DMS 273 treated with DMSO at 0.1 percent for 48 hours (cell line): ENCODE results near the gene CAMSAP2.
"Not testable (repeated sequence)": the region's sequence is repeated elsewhere in the genome, so short reads cannot be mapped to it uniquely, and the experiment has no call there.

Experiments used
- DNase-seq: peaks from one replicate; lab custom pipeline; 2025; lab: John Stamatoyannopoulos, UW

Gene CAMSAP2

GRCh38 chr1:200739702-200740570, 1.2 kb downstream of the CAMSAP2 start:
- DNase-seq = no peak

GRCh38 chr1:200740571-200741208, 2.0 kb downstream of the CAMSAP2 start:
- no peak for DNase-seq

DNA sequence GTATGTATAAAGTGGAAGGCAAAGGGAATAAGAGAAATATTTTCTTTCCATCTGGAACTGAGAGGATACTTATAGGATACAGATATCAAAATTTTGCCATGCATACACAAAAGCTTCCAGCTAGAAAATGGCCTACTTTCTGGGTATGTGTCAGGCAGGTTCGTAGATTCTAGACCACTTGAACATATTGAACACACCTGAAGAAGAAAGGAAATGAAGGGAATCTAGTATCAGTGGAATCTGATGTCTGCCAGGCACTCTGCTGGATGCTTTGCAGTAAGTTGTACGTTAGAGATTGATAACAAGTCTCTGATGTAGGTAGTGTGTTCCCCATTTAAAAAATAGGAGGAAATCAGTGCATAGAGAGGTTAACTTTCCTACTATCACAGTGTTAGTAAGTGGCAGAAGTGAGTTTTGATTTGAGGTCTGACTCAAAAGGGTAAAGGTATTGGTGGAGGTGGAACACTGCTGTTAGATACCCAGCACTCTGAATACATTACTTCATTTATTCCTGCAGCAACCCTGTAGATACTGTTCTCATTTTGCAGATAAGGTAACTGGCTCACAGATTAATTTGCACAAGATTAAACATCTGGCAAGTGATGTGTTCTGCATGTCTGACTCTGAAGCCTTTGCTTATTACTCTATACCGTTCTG, 3.0 kb downstream of the CAMSAP2 start:
- no peak for DNase-seq

DNA sequence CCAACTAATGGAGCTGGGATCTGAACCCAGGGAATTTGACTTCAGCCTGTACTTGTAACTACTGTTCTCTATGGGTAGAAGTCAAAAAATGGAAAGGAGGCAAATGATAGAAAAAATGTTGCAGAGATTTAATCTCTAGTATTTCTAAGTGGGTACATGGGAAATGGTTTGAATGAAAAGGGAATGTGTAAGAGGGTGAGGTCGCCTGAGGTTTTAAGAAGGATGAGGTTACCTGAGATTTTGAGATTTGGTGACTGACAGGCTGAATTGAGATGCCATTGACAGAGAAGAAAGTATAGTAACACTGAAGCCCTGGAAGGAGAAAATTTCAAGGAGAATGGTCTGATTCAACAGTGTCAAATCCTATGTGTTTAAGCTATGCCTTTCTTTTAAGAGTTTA, 5.5 kb downstream of the CAMSAP2 start:
- no peak for DNase-seq

DNA sequence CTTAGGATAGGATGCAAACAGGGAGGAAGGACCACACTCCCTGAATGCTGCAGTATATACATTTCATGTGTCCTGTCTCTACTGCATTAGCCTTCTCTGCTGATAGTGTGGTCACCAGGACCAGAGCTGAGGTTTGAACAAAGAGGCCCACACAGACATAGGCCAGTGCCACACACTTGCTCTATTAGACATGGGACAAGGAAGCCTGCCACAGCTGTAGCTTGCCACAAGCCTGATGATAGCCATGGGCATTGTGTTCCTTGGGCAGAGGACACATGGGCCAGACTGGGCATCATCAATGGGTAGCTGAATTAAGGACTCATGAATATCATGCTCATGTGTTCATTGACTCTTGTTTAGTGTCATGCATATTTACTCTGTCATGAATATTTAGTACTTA, 10.4 kb downstream of the CAMSAP2 start:
- DNase-seq = no peak

DNA sequence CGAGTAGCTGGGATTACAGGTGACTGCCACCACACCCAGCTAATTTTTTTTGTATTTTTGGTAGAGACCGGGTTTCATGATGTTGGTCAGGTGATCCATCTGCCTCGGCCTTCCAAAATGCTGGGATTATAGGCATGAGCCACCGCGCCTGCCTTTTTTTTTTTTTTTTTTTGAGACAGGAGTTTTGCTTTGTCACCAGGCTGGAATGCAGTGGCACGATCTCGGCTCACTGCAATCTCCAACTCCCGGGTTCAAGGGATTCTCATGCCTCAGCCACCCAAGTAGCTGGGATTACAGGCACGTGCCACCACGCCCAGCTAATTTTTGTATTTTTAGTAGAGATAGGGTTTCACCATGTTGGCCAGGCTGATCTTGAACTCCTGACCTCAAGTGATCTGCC, 12.1 kb downstream of the CAMSAP2 start:
- DNase-seq = not testable (repeated sequence)

- no peak for DNase-seq
Measured at GRCh38 chr1:200751717-200752116, 13.0 kb downstream of the CAMSAP2 start.

- DNase-seq = no peak
Measured at GRCh38 chr1:200753650-200754198, 15.0 kb downstream of the CAMSAP2 start.

- no peak for DNase-seq
Measured at GRCh38 chr1:200755456-200755855, 16.8 kb downstream of the CAMSAP2 start.

DNA sequence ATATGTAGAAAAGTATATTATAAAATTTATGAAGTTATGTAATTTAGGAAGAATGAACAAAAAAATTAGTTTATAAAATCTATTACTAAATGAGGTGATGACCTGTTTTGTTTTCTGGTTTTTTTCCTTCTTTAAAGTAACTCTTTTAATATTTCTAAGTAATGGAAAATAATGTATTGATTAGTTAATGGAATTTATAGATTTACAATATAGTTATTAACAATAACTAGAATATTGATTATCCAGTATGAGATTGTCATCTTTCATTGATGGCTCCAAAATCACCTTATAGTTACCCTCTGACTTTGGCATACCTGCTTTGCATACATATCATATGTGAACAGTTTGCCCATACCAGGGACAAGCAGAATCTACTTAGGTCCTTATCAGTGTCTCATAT, 23.4 kb downstream of the CAMSAP2 start:
- DNase-seq = no peak

DNA sequence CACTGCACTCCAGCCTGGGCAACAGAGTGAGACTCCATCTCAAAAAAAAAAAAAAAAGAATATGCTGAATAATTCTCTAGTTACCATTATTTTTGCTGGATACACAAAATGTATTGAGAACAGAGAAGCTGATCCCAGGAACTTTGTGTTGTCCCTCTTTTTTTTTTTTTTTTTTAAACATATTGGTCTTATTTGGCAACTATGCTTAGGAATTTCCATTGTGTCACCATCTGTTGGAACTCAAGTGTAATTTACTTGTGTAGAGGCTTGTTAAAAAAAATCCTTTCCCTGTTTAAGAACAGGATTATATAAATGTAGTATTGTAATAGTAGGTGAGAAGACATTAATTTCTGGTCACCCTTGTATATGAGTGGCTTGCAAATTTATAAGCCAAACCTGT, 28.6 kb downstream of the CAMSAP2 start:
- no peak for DNase-seq

- DNase-seq = no peak
Measured at GRCh38 chr1:200771625-200772555, 33.2 kb downstream of the CAMSAP2 start.

DNA sequence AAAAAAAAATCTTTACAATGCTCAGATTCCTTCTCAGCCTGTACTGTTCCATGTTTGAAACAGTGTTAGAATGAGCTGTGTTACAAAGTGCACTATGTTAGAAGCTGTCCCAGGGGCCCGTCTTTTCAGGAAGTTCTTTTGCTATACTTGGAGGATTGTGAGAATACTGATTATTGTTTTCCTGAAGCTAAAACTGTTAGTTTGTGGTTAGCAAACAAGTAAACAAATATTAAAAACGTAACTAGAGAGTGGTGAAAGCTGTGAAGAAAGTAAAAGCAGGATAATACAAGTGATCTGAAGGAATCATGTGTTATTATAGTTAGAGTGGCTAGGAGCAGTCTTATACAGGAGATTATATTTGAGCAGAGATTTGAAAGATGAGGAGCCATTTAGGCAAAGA, 35.6 kb downstream of the CAMSAP2 start:
- DNase-seq = no peak

DNA sequence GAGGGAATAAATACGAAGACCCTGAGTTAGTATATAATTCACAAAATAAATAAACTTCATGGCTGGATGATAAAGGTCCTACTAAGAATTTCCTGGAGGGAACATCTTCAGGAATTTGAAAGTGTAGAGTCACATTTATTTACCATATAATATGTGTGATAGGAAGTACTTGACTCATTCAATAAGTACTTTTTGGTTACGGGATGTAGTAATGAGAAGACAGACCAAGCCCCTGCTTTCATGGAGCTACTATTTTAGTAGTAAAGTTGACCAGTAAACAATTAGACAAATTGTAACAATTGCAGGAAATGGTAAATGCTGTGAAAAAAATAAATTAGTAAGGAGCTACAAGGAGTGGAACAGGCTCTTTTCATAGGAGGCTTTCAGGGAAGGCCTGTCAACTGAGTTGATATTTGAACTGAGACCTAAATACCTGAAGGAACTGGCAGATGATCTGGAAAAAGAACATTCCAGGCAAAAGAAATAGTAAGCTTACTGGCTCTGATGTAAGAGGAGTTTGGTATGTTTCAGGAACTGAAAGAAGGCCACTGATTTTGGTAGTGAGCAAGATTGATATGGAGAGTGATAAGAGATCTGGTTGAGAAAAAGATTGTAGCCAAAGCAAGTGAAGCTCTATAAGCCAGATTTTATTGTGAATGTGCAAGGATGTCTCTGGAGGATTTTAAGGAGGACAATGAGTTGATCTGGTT, 36.2 kb downstream of the CAMSAP2 start:
- no peak for DNase-seq

- DNase-seq = no peak
Measured at GRCh38 chr1:200775850-200776249, 37.2 kb downstream of the CAMSAP2 start.

DNA sequence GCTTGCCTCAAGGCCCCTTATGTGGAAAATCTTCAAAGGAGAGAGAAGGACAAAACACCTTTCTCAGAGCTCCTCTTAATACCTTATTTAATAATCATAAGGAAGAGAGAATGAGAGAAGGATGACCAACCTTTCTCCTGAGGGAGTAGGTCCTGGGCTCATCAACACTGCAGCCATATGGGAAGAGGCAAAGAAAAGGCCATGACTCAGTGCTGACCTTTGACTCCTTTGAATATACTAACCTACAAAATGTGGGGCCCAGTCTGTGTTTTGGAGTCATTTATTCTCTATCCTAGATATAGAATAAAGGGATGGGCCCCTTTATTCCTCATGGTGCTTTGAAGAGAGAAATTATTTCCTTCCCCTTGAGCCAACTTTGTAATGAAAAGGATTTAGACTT, 38.3 kb downstream of the CAMSAP2 start:
- DNase-seq = no peak

DNA sequence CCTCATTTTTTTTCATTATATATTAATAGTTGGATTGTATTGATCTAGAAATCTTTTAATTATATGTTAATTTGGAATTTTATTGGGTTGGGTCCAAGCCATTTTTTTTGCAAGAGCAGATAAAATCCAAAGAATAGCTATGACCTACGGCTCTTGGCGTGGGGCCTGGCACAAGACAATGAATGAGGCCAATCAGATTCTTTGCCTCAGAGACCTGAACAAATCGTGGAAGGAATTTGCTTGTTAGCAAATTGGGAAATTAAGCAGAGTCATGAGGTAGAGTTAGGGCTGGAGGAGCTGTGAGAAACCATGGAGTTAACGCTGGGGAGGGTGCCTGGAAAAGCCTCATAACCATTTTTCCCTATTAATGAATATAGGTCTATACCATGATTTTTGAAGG, 40.1 kb downstream of the CAMSAP2 start:
- DNase-seq = no peak

GRCh38 chr1:200779326-200779725, 40.6 kb downstream of the CAMSAP2 start:
- DNase-seq = no peak

DNA sequence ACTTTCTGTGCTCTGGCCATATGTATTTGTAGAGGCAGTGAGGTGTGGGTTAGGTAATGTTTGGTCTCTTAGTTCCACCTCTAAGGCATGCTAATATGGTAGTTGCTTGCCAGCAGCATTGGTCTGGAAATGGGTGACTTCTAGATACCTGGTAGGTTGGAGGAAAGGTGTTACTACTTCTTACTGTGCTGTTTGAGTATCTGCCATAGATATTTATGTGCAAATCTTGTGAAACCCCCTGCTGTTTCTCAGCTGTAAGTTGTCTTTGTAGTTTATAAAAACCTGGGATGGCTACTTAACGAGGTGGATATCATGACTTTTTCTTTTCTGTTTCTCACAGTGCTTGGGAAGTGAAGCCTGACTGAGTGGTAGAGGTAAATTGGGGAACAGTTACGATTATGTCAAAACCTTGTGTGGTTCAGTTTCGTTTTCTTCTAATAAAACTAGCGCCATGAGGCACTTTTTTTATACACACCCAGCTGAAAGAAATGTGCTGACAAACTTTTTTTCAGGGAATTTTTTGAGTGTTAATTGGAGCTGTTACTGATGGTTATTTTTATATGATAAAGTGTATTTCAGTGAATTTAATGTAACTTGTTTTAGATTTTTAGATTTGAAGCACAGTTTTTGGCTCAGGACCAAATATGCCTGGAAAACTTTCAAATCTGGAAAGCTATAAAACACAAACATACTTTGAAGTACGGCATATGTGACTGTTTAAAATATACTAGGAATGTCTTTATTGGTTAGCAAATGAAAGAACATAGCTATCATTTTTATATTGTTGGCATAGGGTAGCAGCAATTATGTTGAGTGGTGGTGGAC, 42.1 kb downstream of the CAMSAP2 start:
- no peak for DNase-seq

- no peak for DNase-seq
Measured at GRCh38 chr1:200783926-200784325, 45.2 kb downstream of the CAMSAP2 start.
